GM21717 (cell line): ENCODE measurements around the gene KIF5A.
"Not testable (repeated sequence)": the region's sequence is repeated elsewhere in the genome, so short reads cannot be mapped to it uniquely, and the experiment has no call there.

ENCODE experiments used
- ATAC-seq: cut with Tn5 transposase; IDR thresholded peaks from one replicate; pipeline ENCODE4 v1.9.1; 2021; ENCODE audit warnings: mild to moderate bottlenecking, moderate library complexity; ENCODE audit not compliant: unreplicated experiment

KIF5A gene

GRCh38 chr12:57617942-57618341 lies 68.1 kb downstream of the KIF5A start:
- ATAC-seq: no peak

- ATAC-seq: not testable (repeated sequence)
These were observed 68.6 kb downstream of the KIF5A start for GRCh38 chr12:57618431-57618830.

- ATAC-seq: no peak
These were observed 69.2 kb downstream of the KIF5A start for GRCh38 chr12:57618966-57619433.

DNA sequence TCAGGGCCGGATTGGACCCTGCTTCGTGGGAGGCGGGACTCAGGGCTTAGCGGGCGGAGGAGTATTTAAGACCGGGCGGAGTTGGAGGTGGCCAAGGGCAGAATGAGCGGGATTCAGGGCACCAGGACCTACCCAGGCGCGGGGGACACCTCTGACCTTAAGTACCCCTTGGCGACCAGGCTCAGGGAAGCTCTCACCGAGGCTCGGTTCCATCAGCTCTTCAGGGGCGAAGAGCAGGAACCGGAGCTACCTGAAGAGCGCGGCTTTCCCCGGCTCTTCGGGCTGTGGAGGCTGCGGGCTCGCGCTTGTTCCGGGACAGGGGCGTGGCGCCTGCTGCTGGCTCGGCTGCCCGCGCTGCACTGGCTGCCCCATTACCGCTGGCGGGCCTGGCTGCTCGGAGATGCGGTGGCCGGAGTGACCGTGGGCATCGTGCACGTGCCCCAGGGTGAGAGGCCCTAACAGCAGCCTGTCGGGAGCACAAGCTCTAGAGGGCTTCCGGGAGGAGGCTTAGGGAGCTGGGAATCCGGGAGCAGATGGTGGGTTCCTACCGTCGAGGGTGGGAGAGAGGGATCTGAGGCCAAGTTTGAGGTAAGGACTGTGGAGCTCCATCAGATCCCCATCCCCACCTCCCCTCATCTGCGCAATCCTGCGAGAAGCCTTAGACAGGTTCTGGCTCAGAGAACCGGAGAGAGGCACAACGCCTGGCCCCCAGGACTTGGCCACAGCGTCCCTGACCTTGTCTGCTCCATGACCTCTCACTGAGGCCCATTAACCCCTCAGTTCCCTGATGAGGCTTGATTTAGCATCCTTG lies 69.8 kb downstream of the KIF5A start:
- no peak for ATAC-seq

DNA sequence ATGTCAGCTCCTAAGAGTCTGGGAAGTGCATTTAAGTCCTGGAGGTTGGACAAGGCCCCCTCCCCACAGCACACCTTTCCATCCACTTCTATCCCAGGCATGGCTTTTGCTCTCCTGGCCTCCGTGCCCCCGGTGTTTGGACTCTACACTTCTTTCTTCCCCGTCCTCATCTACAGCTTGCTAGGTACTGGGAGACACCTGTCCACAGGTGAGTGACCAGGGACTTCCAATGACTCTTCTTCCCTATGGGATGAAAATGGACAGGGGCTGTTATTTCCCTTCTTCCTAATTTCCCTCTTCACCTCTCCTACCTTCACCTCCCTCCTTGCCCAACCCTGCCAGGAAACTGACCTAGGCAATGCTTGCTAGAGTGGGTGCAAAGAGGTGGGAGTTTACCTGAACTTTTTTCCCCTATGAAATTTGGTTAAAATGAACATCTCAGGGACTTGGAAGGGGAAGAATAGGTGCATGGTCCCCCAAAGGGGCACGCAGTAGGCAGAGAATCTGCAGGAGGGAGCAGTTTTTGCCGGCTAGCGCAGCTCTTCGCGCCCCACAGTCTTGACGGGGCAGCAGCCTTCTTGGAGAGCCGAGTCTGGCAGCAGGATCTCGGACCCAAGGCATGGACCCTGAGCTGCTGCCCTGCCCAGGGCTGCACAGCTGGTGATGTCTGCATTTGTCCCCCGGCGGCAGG lies 70.5 kb downstream of the KIF5A start:
- no peak for ATAC-seq

DNA sequence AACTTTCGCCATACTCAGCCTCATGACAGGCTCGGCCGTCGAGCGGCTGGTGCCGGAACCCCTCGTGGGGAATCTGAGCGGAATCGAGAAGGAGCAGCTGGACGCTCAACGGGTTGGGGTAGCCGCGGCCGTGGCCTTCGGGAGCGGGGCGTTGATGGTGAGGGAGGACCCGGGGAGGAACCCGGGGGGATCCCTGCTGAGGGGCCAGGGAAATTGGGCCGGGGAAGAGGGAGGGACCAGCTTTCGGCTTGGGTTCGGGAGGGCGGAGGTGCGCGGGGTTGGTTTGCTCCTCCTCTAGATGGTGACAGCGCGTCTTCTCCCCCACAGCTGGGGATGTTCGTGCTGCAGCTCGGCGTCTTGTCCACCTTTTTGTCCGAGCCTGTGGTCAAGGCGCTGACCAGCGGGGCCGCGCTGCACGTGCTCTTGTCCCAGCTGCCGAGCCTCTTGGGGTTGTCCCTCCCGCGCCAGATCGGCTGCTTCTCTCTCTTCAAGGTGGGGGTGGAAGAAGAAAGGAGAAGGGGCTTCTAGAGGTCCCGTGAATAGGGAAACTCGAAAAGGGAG lies 71.2 kb downstream of the KIF5A start:
- ATAC-seq: no peak

DNA sequence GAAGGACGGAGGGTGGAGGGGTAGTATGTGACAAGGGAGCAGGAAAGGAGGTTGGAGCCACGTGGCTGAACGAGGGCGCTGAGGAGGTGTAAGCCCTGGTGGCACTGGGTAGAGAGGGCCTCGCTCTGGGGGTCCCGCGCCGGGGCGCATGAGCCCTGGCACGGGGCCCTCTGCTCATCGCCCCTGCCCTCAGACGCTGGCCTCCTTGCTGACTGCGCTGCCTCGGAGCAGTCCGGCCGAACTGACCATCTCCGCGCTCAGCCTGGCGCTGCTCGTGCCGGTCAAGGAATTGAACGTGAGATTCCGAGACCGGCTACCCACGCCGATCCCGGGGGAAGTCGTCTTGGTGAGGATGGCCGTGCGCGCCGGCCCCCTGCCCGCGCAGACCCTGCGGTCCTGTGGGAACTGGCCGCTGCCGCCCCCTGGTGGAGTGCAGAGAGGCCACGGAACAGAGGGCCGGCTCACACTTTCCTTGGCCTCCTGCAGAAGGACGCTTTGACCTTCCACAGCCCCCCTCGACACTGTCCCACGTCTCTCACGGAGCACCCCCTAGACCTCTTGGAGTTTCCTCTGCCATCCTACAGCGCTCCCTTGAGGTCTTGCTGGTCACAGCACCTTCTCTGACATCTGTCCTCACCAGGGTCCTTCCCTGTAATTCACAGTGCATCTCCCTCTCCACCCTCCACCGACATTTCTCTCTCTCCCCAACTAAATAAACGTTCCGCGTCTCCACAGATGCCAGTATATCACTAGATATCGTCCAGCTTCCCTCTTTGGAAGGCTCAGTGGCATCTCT lies 71.9 kb downstream of the KIF5A start:
- ATAC-seq: no peak

DNA sequence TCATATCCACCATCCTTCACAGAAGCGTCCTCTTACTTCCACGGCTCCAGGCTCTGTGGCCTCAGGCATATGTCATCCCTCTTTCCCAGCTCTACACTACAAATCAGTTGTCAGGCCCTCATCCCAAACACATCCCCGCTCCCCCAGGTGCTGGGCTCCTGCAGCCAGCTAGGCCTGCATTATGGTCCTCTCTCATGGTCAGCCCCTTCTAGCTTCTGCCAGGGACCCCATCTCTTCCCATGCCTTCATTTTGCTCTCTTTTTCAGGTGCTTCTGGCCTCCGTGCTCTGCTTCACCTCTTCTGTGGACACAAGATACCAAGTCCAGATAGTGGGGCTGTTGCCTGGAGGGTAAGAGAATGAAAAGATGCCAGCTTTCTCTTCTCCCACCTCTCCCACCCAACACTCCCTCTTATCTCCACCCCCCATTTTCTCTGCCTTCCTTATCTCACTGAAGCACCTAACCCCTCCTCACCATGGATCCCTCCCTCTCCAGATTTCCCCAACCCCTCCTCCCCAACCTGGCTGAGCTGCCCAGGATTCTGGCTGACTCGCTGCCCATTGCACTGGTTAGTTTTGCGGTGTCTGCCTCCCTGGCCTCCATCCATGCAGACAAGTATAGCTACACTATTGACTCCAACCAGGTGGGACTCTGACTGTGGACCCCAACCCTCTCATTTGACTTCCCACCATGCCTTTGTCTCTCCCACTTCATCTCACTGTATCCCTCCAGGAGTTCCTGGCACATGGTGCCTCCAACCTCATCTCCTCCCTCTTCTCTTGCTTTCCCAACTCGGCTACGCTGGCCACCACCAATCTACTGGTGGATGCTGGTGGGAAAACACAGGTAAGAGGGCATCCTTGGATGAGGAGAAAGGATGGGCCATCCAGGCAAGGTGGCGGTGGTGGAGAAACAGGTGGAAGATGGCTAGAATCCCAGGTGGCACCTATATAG lies 72.7 kb downstream of the KIF5A start:
- ATAC-seq: no peak

DNA sequence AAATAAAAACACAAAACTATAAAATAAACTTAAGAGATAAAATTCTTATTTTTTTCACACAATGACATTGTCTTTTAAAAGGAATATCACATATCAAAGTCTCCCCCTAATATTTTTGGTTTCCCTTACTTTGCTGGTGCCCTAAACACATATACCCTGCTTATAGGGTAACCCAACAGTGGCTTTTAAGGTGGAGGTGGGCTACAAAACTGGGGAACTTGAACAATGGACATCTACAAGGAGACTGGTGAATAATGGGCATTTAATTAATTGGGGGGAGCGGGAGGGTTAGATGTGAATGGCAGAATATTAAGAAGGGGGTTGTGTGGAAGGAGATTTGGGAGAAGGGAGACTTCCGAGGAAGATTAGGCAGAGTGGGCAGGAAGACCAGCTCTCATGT lies 73.5 kb downstream of the KIF5A start:
- ATAC-seq: no peak

DNA sequence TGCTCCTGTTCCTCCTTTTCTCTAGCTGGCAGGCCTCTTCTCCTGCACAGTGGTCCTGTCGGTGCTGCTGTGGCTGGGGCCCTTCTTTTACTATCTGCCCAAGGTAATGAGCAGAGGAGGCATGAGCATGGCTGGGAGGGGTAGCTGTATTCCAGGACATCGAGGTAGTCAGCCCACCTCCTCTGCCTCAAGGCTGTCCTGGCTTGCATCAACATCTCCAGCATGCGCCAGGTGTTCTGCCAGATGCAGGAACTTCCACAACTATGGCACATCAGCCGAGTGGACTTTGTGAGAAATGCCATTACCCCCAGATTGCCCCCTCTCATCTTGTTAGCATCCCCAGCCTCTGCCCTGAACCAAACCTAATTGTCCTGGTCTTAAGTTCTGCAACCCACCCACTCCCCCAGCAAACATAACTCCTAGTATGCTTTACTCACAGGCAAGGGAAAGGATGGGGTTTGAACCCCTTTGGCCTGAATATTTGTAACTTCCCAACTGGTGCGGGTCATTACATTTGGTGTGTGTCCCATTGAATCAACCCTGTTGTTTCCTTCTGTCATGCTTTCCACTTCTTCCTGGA lies 74.1 kb downstream of the KIF5A start:
- no peak for ATAC-seq

- no peak for ATAC-seq
These were observed 74.8 kb downstream of the KIF5A start for GRCh38 chr12:57624441-57625220.

DNA sequence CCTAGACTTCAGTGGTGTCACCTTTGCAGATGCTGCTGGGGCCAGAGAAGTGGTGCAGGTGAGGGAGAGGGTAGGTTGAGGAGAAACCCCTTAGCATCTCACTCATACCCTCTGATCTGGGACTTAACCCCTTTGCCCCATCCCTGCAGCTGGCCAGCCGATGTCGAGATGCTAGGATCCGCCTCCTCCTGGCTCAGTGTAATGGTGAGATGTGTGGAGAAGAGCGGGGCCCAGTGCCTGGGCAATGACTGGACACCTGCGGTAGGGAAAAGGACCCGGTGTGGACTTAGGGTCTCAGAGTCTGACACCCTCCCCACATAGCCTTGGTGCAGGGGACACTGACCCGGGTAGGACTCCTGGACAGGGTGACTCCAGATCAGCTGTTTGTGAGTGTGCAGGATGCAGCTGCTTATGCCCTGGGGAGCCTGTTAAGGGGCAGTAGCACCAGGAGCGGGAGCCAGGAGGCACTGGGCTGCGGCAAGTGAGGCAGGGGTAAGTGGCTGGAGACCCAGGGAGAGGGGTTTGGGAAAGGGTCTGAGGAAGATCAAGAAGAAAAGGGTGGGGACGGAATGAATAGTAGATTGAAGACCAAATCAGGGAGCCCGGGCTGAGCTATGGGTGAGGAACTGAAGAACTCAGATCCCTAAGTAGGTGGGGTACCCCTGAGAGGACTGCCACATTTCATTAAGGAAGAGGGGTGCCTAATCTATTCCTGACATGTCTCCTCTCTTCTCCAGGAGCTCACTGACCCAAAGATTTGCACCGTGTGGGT lies 75.6 kb downstream of the KIF5A start:
- ATAC-seq: no peak

GRCh38 chr12:57626111-57626920 lies 76.5 kb downstream of the KIF5A start:
- no peak for ATAC-seq

DNA sequence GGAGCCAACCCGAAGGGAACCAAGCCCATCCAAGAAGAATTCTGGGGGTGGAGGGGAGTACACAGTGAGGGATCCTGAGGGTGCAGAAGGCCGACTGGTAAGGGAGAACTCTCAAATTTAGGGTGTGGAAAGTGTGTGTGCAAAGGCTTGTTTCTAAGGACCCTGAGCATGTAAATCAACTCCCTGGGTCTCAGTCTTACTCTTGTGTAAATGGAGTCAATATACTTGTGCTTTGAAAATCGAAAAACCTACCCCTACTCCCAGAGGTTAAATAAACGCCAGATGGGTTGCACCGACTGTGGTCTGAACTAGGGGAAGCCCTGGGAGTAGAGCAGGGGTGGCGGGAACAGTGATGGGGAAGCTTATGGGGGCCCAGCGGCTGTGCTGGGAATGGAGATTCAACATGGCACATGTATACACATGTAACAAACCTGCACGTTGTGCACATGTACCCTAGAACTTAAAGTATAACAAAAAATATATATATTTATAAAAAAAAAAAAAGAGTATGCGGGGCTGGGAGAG lies 77.1 kb downstream of the KIF5A start:
- ATAC-seq: no peak

DNA sequence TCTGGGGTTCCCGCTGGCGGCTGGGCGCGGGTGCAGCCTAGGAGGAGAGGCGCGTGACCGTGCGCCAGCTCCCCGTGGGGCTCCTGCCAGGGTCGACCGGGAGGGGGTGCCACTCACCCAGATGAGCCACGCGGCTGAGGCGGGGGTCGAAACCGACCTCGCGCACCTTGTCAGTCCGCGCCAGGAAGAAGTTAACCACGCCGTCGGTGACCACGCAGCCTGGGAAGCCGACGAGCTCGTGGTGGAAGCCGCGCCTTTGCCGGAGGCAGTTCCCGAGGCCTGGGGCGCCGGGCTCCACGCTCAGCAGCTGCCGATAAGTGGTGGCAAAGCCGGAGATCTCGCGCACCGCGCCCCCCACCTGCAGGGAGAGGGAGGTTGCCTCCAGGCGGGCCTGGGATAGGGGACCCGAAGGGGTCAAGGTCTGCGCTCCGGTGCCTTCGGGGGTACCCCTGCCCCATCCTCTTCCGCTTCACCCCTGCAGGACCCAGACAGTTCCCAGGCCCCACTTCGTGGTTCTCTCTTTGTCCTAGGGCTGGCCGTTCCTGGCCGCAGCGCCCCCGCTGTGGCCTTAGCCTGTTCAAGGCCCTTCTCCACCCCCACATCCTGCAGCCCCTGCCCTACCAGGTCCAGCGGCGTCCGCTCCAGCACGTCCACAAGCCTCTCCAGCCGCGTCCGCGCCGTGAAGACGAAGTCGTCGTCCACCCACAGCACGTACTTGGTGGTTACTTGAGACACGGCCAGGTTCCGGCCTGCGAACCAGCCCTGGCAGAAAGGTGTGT lies 77.8 kb downstream of the KIF5A start:
- ATAC-seq: no peak
